Cardiac fibroblast (primary cell): Measurements from ENCODE around the gene ATXN3.

Experiments
- DNase-seq, 2 donors: peaks; one replicate each; pipeline versions ENCODE4 v3.0.0 to v3.0.0-alpha.2; 2010; ENCODE audit warnings: low read depth in 2 of 2
- H3K4me3 ChIP-seq, 2 donors: replicated peaks in 1 of 2; 1 replicate in 1 of 2; 2 replicates in 1 of 2; pipeline ENCODE4 v1.5.1; 2011; ENCODE audit warnings: low read depth in 2 of 2, low read length in 2 of 2, mild to moderate bottlenecking in 2 of 2, moderate library complexity in 1 of 2
- CTCF ChIP-seq: IDR thresholded peaks from one replicate; pipeline ENCODE4 v1.5.1; 2011; ENCODE audit warnings: low read depth, mild to moderate bottlenecking, low read length, inconsistent platforms

The ATXN3 gene

GRCh38 chr14:92009604-92010003, 96.8 kb downstream of the ATXN3 start:
- DNase-seq = no peak
- H3K4me3 ChIP-seq = no peak overlapping the region
- TF ChIP-seq CTCF = no peak
